ENCODE measurements around the gene OR5K3. TPM values are rescaled to one million over a fixed set of nuclear protein-coding genes. Genes with fewer than 3 reads are reported as not detected.

The OR5K3 gene
- total RNA-seq, result not detected in 2 replicates

GRCh38 chr3:98390366-98390765, at the start of gene OR5K3:
Gene OR5K3, plus strand, starts transcription at chr3:98390666. Its CDS starts 0 bp downstream, at chr3:98390666.

GRCh38 chr3:98353554-98353953, 36.9 kb upstream of the OR5K3 start, which contains the start of gene OR5K4:
Gene OR5K4, plus strand, starts transcription at chr3:98353854. Its CDS starts 0 bp downstream, at chr3:98353854.

Other genes starting within 250 kb of the OR5K3 start
- not detected in 2 replicates for gene OR5H14, start 243.2 kb upstream of the OR5K3 start, total RNA-seq
- gene OR5H15, start 224.0 kb upstream of the OR5K3 start, total RNA-seq, result not detected in 2 replicates
- gene OR5H6, start 126.4 kb upstream of the OR5K3 start, total RNA-seq, result not detected in 2 replicates
- gene OR5H2, start 108.2 kb upstream of the OR5K3 start, total RNA-seq, result not detected in 2 replicates
- not detected in 2 replicates for gene OR5K4, start 36.8 kb upstream of the OR5K3 start, total RNA-seq
- gene OR5K1, start 72.5 kb downstream of the OR5K3 start, total RNA-seq, result not detected in 2 replicates
- not detected in 2 replicates for gene OR5K2, start 107.0 kb downstream of the OR5K3 start, total RNA-seq
- gene CLDND1, start 132.2 kb downstream of the OR5K3 start, total RNA-seq, result 31.6 and 32.6 TPM in 2 replicates
- not detected in 2 replicates for gene GPR15, start 141.3 kb downstream of the OR5K3 start, total RNA-seq
- gene CPOX, start 202.9 kb downstream of the OR5K3 start, total RNA-seq, result 20.9 and 24.6 TPM in 2 replicates